ENCODE results near the gene MVP. TPM values are rescaled to one million over a fixed set of nuclear protein-coding genes. Genes with fewer than 3 reads are reported as not detected.
"Not testable (repeated sequence)": the region's sequence is repeated elsewhere in the genome, so short reads cannot be mapped to it uniquely, and the experiment has no call there.

MVP gene
- total RNA-seq, 2 experiments from 2014 or later: 6.3 to 6.8 TPM

DNA sequence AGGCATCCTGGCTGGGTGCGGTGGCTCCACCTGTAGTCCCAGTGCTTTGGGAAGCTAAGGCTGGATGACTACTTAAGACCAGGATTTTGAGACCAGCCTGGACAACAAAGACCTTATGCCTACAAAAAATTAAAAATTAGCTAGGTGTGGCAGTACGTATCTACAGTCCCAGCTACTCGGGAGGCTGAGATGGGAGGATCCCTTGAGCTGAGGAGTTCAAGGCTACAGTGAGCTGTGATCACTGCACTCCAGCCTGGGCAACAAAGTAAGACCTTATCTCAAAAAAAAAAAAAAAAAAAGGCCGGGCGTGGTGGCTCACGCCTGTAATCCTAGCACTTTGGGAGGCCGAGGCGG lies 6.1 kb downstream of the MVP start:
- H2AFZ ChIP-seq (ENCODE audit: low read length): no peak overlapping the region
- H3K4me3 ChIP-seq (ENCODE audit: low read depth, low read length, poor library complexity, severe bottlenecking): no peak overlapping the region
- intact Hi-C loops (cut with micrococcal nuclease; ENCODE audit: unreplicated experiment): no loop called here
- no peak overlapping the region for H3K27ac ChIP-seq (ENCODE audit: low read depth, low read length, poor library complexity, severe bottlenecking)
- H3K4me1 ChIP-seq (ENCODE audit: insufficient read depth, low read length, poor library complexity, severe bottlenecking): peaks cover 11% of the 10 kb centered on the region
- CTCF ChIA-PET (ENCODE audit: unreplicated experiment): no interaction called here
- DNase-seq (ENCODE audit: low spot score): no peak
- BruUV-seq (replicated peaks): no TSS peak
- POLR2A ChIA-PET: interaction anchor here (0.7 kb wide), 1 partner anchor 22 kb away, joined by 3 read pairs; no protein-coding TSS in a partner anchor
- no peaks in the 10 kb centered on the region for H3K9me2 ChIP-seq (ENCODE audit: insufficient read depth, low read length)
- H3K4me2 ChIP-seq (ENCODE audit: low read length): no peak overlapping the region
- TF ChIP-seq, protein P1, sequence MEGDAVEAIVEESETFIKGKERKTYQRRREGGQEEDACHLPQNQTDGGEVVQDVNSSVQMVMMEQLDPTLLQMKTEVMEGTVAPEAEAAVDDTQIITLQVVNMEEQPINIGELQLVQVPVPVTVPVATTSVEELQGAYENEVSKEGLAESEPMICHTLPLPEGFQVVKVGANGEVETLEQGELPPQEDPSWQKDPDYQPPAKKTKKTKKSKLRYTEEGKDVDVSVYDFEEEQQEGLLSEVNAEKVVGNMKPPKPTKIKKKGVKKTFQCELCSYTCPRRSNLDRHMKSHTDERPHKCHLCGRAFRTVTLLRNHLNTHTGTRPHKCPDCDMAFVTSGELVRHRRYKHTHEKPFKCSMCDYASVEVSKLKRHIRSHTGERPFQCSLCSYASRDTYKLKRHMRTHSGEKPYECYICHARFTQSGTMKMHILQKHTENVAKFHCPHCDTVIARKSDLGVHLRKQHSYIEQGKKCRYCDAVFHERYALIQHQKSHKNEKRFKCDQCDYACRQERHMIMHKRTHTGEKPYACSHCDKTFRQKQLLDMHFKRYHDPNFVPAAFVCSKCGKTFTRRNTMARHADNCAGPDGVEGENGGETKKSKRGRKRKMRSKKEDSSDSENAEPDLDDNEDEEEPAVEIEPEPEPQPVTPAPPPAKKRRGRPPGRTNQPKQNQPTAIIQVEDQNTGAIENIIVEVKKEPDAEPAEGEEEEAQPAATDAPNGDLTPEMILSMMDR (conservative IDR thresholded peaks at IDR 0.05; ENCODE audit: low read length): no peak
- TF ChIP-seq EZH2phosphoT487 (IDR thresholded peaks at IDR 0.05; ENCODE audit: borderline replicate concordance, low read depth, low read length): no peak
- H3K79me2 ChIP-seq (ENCODE audit: insufficient read depth, low read depth, low read length): no peaks in the 10 kb centered on the region
- H3K36me3 ChIP-seq (ENCODE audit: insufficient read depth, low read length): peaks cover 1% of the 10 kb centered on the region; the same call in 1 of the 2 replicates
- no peaks in the 10 kb centered on the region for H4K20me1 ChIP-seq (ENCODE audit: insufficient read depth, low read length)
- H3K9me3 ChIP-seq (ENCODE audit: low read length): no peaks in the 10 kb centered on the region

DNA sequence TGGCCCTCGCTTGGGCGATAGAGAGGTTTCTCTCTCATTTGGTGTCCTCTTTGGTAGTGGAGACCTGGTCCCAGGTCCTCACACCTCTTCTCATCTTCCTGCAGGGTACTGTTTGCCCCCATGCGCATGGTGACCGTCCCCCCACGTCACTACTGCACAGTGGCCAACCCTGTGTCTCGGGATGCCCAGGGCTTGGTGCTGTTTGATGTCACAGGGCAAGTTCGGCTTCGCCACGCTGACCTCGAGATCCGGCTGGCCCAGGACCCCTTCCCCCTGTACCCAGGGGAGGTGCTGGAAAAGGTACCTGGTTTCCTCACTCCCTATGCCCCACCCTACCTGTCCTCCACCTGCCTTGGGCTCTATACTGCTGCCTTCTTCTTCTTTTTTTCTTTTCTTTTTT lies 10.5 kb downstream of the MVP start:
- TF ChIP-seq EZH2phosphoT487 (IDR thresholded peaks at IDR 0.05; ENCODE audit: borderline replicate concordance, low read depth, low read length): no peak
- TF ChIP-seq, protein P1 (conservative IDR thresholded peaks at IDR 0.05; ENCODE audit: low read length): no peak
- Histone ChIP-seq H3K9me2 (ENCODE audit: insufficient read depth, low read length) (no peaks in the 10 kb centered on the region), H3K9me3 (ENCODE audit: low read length) (no peaks in the 10 kb centered on the region), H3K4me2 (ENCODE audit: low read length) (no peak overlapping the region), H3K4me1 (ENCODE audit: insufficient read depth, low read length, poor library complexity, severe bottlenecking) (no peaks in the 10 kb centered on the region), H2AFZ (ENCODE audit: low read length) (no peak overlapping the region), H3K36me3 (ENCODE audit: insufficient read depth, low read length) (no peaks in the 10 kb centered on the region), H3K79me2 (ENCODE audit: insufficient read depth, low read depth, low read length) (no peaks in the 10 kb centered on the region), H3K27ac (ENCODE audit: low read depth, low read length, poor library complexity, severe bottlenecking) (no peak overlapping the region), H4K20me1 (ENCODE audit: insufficient read depth, low read length) (no peaks in the 10 kb centered on the region), H3K4me3 (ENCODE audit: low read depth, low read length, poor library complexity, severe bottlenecking) (no peak overlapping the region)
- DNase-seq (ENCODE audit: low spot score): no peak
- intact Hi-C loops (cut with micrococcal nuclease; ENCODE audit: unreplicated experiment): no loop called here
- CTCF ChIA-PET (ENCODE audit: unreplicated experiment): no interaction called here
- POLR2A ChIA-PET: no interaction called here
- no TSS peak for BruUV-seq (replicated peaks)

DNA sequence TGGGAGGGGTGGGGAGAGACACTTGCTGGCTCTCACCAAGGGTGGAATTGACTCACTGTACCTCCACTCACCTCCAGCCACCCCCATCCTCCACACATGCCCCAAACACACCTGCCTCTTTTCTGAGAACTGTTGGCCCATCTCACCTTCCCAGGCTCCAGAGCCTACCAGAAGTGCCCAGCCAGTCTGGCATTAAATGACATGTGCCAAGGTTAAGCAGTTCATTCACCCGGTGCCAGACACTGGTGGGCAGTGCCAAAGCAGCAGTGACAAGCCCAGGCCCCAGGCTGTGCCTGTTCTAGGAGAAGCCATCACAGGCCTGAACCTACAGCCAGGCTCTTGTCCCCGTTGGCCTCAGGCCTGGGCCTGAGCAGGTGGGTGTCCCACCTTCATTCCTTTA lies 11.2 kb downstream of the MVP start:
- Histone ChIP-seq H4K20me1 (ENCODE audit: insufficient read depth, low read length) (no peaks in the 10 kb centered on the region), H3K27ac (ENCODE audit: low read depth, low read length, poor library complexity, severe bottlenecking) (no peak overlapping the region), H3K4me2 (ENCODE audit: low read length) (no peak overlapping the region), H3K4me1 (ENCODE audit: insufficient read depth, low read length, poor library complexity, severe bottlenecking) (no peaks in the 10 kb centered on the region), H3K79me2 (ENCODE audit: insufficient read depth, low read depth, low read length) (no peaks in the 10 kb centered on the region), H3K36me3 (ENCODE audit: insufficient read depth, low read length) (no peaks in the 10 kb centered on the region), H2AFZ (ENCODE audit: low read length) (no peak overlapping the region), H3K4me3 (ENCODE audit: low read depth, low read length, poor library complexity, severe bottlenecking) (no peak overlapping the region), H3K9me2 (ENCODE audit: insufficient read depth, low read length) (no peaks in the 10 kb centered on the region), H3K9me3 (ENCODE audit: low read length) (no peaks in the 10 kb centered on the region)
- BruUV-seq (replicated peaks): no TSS peak
- no peak for TF ChIP-seq EZH2phosphoT487 (IDR thresholded peaks at IDR 0.05; ENCODE audit: borderline replicate concordance, low read depth, low read length)
- TF ChIP-seq, protein P1 (conservative IDR thresholded peaks at IDR 0.05; ENCODE audit: low read length): no peak
- intact Hi-C loops (cut with micrococcal nuclease; ENCODE audit: unreplicated experiment): no loop called here
- no peak for DNase-seq (ENCODE audit: low spot score)
- POLR2A ChIA-PET: no interaction called here
- CTCF ChIA-PET (ENCODE audit: unreplicated experiment): no interaction called here

DNA sequence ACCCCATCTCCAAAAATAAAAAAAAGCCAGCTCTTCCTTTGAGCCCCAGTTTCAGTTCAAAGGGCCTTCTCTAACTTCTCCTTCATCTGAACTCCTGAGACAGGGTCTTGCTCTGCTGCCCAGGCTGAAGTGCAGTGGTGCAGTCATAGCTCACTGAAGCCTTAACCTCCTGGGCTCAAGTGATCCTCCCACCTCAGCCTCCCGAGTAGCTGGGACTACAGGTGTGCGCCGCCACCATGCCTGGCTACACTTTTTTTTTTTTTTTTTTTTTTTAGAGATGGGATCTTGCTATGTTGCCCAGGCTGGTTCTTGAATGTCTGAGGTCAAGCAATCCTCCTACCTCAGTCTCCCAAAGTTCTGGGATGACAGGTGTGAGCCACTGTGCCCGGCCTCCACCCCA lies 13.0 kb downstream of the MVP start:
- H3K79me2 ChIP-seq (ENCODE audit: insufficient read depth, low read depth, low read length); BruUV-seq (replicated peaks); H3K27ac ChIP-seq (ENCODE audit: low read depth, low read length, poor library complexity, severe bottlenecking); H3K4me2 ChIP-seq (ENCODE audit: low read length); H3K4me1 ChIP-seq (ENCODE audit: insufficient read depth, low read length, poor library complexity, severe bottlenecking); H3K4me3 ChIP-seq (ENCODE audit: low read depth, low read length, poor library complexity, severe bottlenecking); CTCF ChIA-PET (ENCODE audit: unreplicated experiment); H3K9me3 ChIP-seq (ENCODE audit: low read length); DNase-seq (ENCODE audit: low spot score); H4K20me1 ChIP-seq (ENCODE audit: insufficient read depth, low read length); H3K9me2 ChIP-seq (ENCODE audit: insufficient read depth, low read length); H3K36me3 ChIP-seq (ENCODE audit: insufficient read depth, low read length); intact Hi-C loops (cut with micrococcal nuclease; ENCODE audit: unreplicated experiment); H2AFZ ChIP-seq (ENCODE audit: low read length): not testable (repeated sequence)
- POLR2A ChIA-PET: interaction anchor here (0.6 kb wide), 1 partner anchor 191 kb away, joined by 4 read pairs; no protein-coding TSS in a partner anchor

Data from OCI-LY7 (cell line).